ENCODE data around the gene RIT2. TPM values are rescaled to one million over a fixed set of nuclear protein-coding genes. Genes with fewer than 3 reads are reported as not detected.

Gene RIT2
- total RNA-seq, 1 donor from 2014 or later: not detected

- no peak for DNase-seq (ENCODE audit: low read depth)
- TF ChIP-seq CTCF (IDR thresholded peaks at IDR 0.05; ENCODE audit: insufficient read depth, low read length, poor library complexity, severe bottlenecking): no peak
- Histone ChIP-seq H3K27me3 (ENCODE audit: control insufficient read depth, insufficient read depth, low read length) (no peaks in the 10 kb centered on the region), H3K4me3 (ENCODE audit: low read depth, low read length) (no peak overlapping the region), H3K36me3 (ENCODE audit: control insufficient read depth, insufficient read depth, low read length) (no peaks in the 10 kb centered on the region)
Observed at GRCh38 chr18:42756214-42756613, 359.3 kb downstream of the RIT2 start.

- Histone ChIP-seq H3K27me3 (ENCODE audit: control insufficient read depth, insufficient read depth, low read length) (no peaks in the 10 kb centered on the region), H3K4me3 (ENCODE audit: low read depth, low read length) (no peak overlapping the region), H3K36me3 (ENCODE audit: control insufficient read depth, insufficient read depth, low read length) (no peaks in the 10 kb centered on the region)
- TF ChIP-seq CTCF (IDR thresholded peaks at IDR 0.05; ENCODE audit: insufficient read depth, low read length, poor library complexity, severe bottlenecking): no peak
- no peak for DNase-seq (ENCODE audit: low read depth)
Observed at GRCh38 chr18:42752916-42753315, 362.6 kb downstream of the RIT2 start.

- Histone ChIP-seq H3K27me3 (ENCODE audit: control insufficient read depth, insufficient read depth, low read length) (no peaks in the 10 kb centered on the region), H3K36me3 (ENCODE audit: control insufficient read depth, insufficient read depth, low read length) (no peaks in the 10 kb centered on the region), H3K4me3 (ENCODE audit: low read depth, low read length) (no peak overlapping the region)
- no peak for DNase-seq (ENCODE audit: low read depth)
- no peak for TF ChIP-seq CTCF (IDR thresholded peaks at IDR 0.05; ENCODE audit: insufficient read depth, low read length, poor library complexity, severe bottlenecking)
Observed at GRCh38 chr18:42746794-42747193, 368.7 kb downstream of the RIT2 start.

GRCh38 chr18:42745931-42746330 is 369.6 kb downstream of the RIT2 start:
- Histone ChIP-seq H3K36me3 (ENCODE audit: control insufficient read depth, insufficient read depth, low read length) (no peaks in the 10 kb centered on the region), H3K4me3 (ENCODE audit: low read depth, low read length) (no peak overlapping the region), H3K27me3 (ENCODE audit: control insufficient read depth, insufficient read depth, low read length) (no peaks in the 10 kb centered on the region)
- no peak for DNase-seq (ENCODE audit: low read depth)
- TF ChIP-seq CTCF (IDR thresholded peaks at IDR 0.05; ENCODE audit: insufficient read depth, low read length, poor library complexity, severe bottlenecking): no peak

- DNase-seq (ENCODE audit: low read depth): no peak
- no peak for TF ChIP-seq CTCF (IDR thresholded peaks at IDR 0.05; ENCODE audit: insufficient read depth, low read length, poor library complexity, severe bottlenecking)
- H3K27me3 ChIP-seq (ENCODE audit: control insufficient read depth, insufficient read depth, low read length): no peaks in the 10 kb centered on the region
- H3K4me3 ChIP-seq (ENCODE audit: low read depth, low read length): no peak overlapping the region
- H3K36me3 ChIP-seq (ENCODE audit: control insufficient read depth, insufficient read depth, low read length): no peaks in the 10 kb centered on the region
Observed at GRCh38 chr18:42745171-42745570, 370.3 kb downstream of the RIT2 start.

- TF ChIP-seq CTCF (IDR thresholded peaks at IDR 0.05; ENCODE audit: insufficient read depth, low read length, poor library complexity, severe bottlenecking): no peak
- DNase-seq (ENCODE audit: low read depth): no peak
- Histone ChIP-seq H3K27me3 (ENCODE audit: control insufficient read depth, insufficient read depth, low read length) (no peaks in the 10 kb centered on the region), H3K36me3 (ENCODE audit: control insufficient read depth, insufficient read depth, low read length) (no peaks in the 10 kb centered on the region), H3K4me3 (ENCODE audit: low read depth, low read length) (no peak overlapping the region)
Observed at GRCh38 chr18:42743373-42744138, 371.9 kb downstream of the RIT2 start.
